OCI-LY7 (cell line): ENCODE data around the gene HES4. TPM values are rescaled to one million over a fixed set of nuclear protein-coding genes. Genes with fewer than 3 reads are reported as not detected.

Source experiments
- BruUV-seq: library from RNA; stranded (reverse); fragments of 400-500 nt; replicated peaks from 2 replicates; lab custom pipeline; 2021; lab: Mats Ljungman, UMichigan
- CTCF ChIA-PET: fragments of 300-600 bp; sonication (Branson Sonifier 250); formaldehyde crosslinking; loops from one replicate; lab custom pipeline; 2022; ENCODE audit warnings: antibody characterized with exemption; ENCODE audit not compliant: unreplicated experiment; lab: Charles Lee
- POLR2A ChIA-PET: fragments of 300-600 bp; sonication (Branson Sonifier 250); formaldehyde crosslinking; loops from one replicate; lab custom pipeline; 2022; ENCODE audit warnings: antibody characterized with exemption; lab: Charles Lee
- DNase-seq: peaks from one replicate; pipeline ENCODE4 v3.0.0-alpha.2; 2015; ENCODE audit warnings: low spot score
- H2AFZ ChIP-seq: fragments of 200-600 bp; sonication (generic), shearing (Covaris generic); 2 replicates; pipeline ENCODE4 v1.6.1; 2014; ENCODE audit warnings: mild to moderate bottlenecking, antibody characterized with exemption, low read length, moderate library complexity
- H3K27ac ChIP-seq: fragments of 200-600 bp; sonication (generic); 2 replicates; pipeline ENCODE4 v1.5.1; 2014; ENCODE audit warnings: mixed run types, low read depth, mild to moderate bottlenecking, moderate library complexity, low read length, inconsistent platforms; ENCODE audit not compliant: poor library complexity, severe bottlenecking
- H3K36me3 ChIP-seq: fragments of 200-600 bp; sonication (generic); 2 replicates; pipeline ENCODE4 v1.6.1; 2014; ENCODE audit warnings: mild to moderate bottlenecking, antibody characterized with exemption, low read length, moderate library complexity, mixed read lengths; ENCODE audit not compliant: insufficient read depth
- H3K4me1 ChIP-seq: fragments of 200-600 bp; sonication (generic); 2 replicates; pipeline ENCODE4 v1.5.1; 2014; ENCODE audit warnings: mild to moderate bottlenecking, low read length; ENCODE audit not compliant: insufficient read depth, poor library complexity, severe bottlenecking
- H3K4me2 ChIP-seq: fragments of 200-600 bp; sonication (generic); 2 replicates; pipeline ENCODE4 v1.6.1; 2014; ENCODE audit warnings: mild to moderate bottlenecking, low read length
- H3K4me3 ChIP-seq: fragments of 200-600 bp; sonication (generic); 2 replicates; pipeline ENCODE4 v1.5.1; 2014; ENCODE audit warnings: mild to moderate bottlenecking, low read depth, low read length; ENCODE audit not compliant: poor library complexity, severe bottlenecking
- H3K79me2 ChIP-seq: fragments of 200-600 bp; sonication (generic); 2 replicates; pipeline ENCODE4 v1.6.1; 2016; ENCODE audit warnings: low read depth, mild to moderate bottlenecking, low read length, moderate library complexity, mixed read lengths; ENCODE audit not compliant: insufficient read depth
- H3K9me2 ChIP-seq: fragments of 200-600 bp; sonication (generic); 2 replicates; pipeline ENCODE4 v1.6.1; 2016; ENCODE audit warnings: mild to moderate bottlenecking, low read length, mixed read lengths; ENCODE audit not compliant: insufficient read depth
- H3K9me3 ChIP-seq: fragments of 200-600 bp; sonication (generic); 2 replicates; pipeline ENCODE4 v1.6.1; 2014; ENCODE audit warnings: mild to moderate bottlenecking, mixed run types, low read length, mixed read lengths
- H4K20me1 ChIP-seq: fragments of 200-600 bp; sonication (generic); 2 replicates; pipeline ENCODE4 v1.6.1; 2014; ENCODE audit warnings: mild to moderate bottlenecking, antibody characterized with exemption, low read length, moderate library complexity, mixed read lengths; ENCODE audit not compliant: insufficient read depth
- CTCF ChIP-seq: fragments of 200-600 bp; sonication (generic); conservative IDR thresholded peaks from 2 replicates; pipeline ENCODE4 v1.5.1; 2014; ENCODE audit warnings: mild to moderate bottlenecking, antibody characterized with exemption, low read length, moderate library complexity, mixed read lengths
- EZH2phosphoT487 ChIP-seq: fragments of 200-600 bp; sonication (generic); IDR thresholded peaks from 2 replicates; pipeline ENCODE4 v1.6.1; 2018; ENCODE audit warnings: low read depth, borderline replicate concordance, mild to moderate bottlenecking, mixed run types, antibody characterized with exemption, low read length, moderate library complexity, mixed read lengths
- intact Hi-C: fragments of 100-400 bp; cut with micrococcal nuclease; formaldehyde crosslinking; loops from one replicate; pipeline ENCODE4 v1.10.0; 2022; ENCODE audit not compliant: unreplicated experiment
- total RNA-seq, 2 experiments: library from RNA; depleted of rRNA in 1 of 2; stranded (reverse); fragments of >200 nt in 1 of 2; shearing (Covaris generic) in 1 of 2; gene quantifications; 2 replicates each; pipeline ENCODE4 v1.2.3, GENCODE V29; 2014 to 2022

The HES4 gene
- total RNA-seq, 2 experiments from 2014 or later: not detected

GRCh38 chr1:1014799-1015681 lies 15.1 kb upstream of the HES4 start:
- intact Hi-C loops: loop anchor here (5.0 kb wide), 1 partner anchor 47 kb away; no protein-coding TSS in a partner anchor
- TF ChIP-seq EZH2phosphoT487: no peak
- peak; percentile 60 for TF ChIP-seq CTCF
- no TSS peak for BruUV-seq
- Histone ChIP-seq H3K4me2 (peak overlapping the region; percentile 85), H3K27ac (peak overlapping the region; percentile 63), H4K20me1 (no peaks in the 10 kb centered on the region), H3K9me2 (no peaks in the 10 kb centered on the region), H3K79me2 (no peaks in the 10 kb centered on the region), H3K36me3 (no peaks in the 10 kb centered on the region), H3K4me3 (peak overlapping the region; percentile 75), H2AFZ (no peak overlapping the region), H3K4me1 (peaks cover 22% of the 10 kb centered on the region), H3K9me3 (0 out of 2 replicates have a peak, but pooled peaks cover 3% of the 10 kb centered on the region)
- DNase-seq: peak; percentile 48
- ChIA-PET POLR2A (interaction anchor here (1.6 kb wide), 1 partner anchor 9 kb away, joined by 3 read pairs; no protein-coding TSS in a partner anchor), CTCF (interaction anchor here (0.6 kb wide), 1 partner anchor 17 kb away, joined by 3 read pairs; no protein-coding TSS in a partner anchor)

GRCh38 chr1:1013922-1014648 lies 14.2 kb upstream of the HES4 start:
- ChIA-PET CTCF (interaction anchor here (1.4 kb wide), 1 partner anchor 50 kb away, joined by 4 read pairs; no protein-coding TSS in a partner anchor), POLR2A (interaction anchor here (0.5 to 1.6 kb wide), 3 partner anchors 10 to 1100 kb away, joined by 3 read pairs; no protein-coding TSS in a partner anchor)
- Histone ChIP-seq H2AFZ (peak overlapping the region; percentile 7; the same call in 1 of the 2 replicates), H3K36me3 (no peaks in the 10 kb centered on the region), H3K9me2 (no peaks in the 10 kb centered on the region), H3K27ac (peak overlapping the region; percentile 63), H4K20me1 (no peaks in the 10 kb centered on the region), H3K4me1 (peaks cover 22% of the 10 kb centered on the region), H3K4me3 (peak overlapping the region; percentile 75), H3K9me3 (0 out of 2 replicates have a peak, but pooled peaks cover 3% of the 10 kb centered on the region), H3K4me2 (peak overlapping the region; percentile 85), H3K79me2 (no peaks in the 10 kb centered on the region)
- TSS peak; percentile 100 for BruUV-seq
- intact Hi-C loops: no loop called here
- peak; percentile 70 for DNase-seq
- TF ChIP-seq CTCF (no peak), EZH2phosphoT487 (no peak)
